HG03045 (cell line): Measurements from ENCODE around the gene CCHCR1.

Experiments
- ATAC-seq: cut with Tn5 transposase; IDR thresholded peaks from one replicate; pipeline ENCODE4 v1.9.1; 2021; ENCODE audit warnings: mild to moderate bottlenecking, moderate library complexity; ENCODE audit not compliant: unreplicated experiment

CCHCR1 gene

DNA sequence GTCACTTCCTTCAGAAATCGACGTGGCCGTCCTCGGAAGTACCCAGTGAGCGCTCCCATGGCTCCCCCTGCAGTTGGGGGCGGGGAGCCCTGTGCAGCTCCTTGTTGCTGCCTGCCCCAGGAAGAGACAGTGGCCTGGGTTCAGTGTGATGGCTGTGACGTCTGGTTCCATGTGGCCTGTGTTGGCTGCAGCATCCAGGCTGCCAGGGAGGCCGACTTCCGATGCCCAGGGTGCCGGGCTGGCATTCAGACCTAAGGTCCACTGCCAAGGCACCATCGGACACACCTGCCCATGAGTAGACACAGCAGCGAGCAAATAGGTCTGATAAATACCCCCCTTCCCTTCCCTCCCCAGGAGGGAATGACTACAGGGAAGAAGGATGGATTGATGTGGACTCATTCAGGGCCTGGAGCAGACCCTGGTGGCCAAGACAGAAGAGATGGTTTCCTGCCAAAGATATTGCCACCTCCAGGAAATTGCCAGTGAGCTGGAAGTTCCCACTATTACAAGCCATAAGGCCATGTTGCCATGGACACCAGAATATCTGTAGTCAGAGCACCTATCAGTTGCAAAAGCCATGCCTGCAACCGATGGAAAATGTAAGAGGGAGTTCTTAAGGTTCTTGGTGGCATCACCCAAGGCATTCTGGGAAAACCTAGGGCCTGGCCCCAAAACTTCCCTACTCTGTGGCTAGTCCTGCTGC, 5.0 kb upstream of the CCHCR1 start:
- ATAC-seq = no peak

DNA sequence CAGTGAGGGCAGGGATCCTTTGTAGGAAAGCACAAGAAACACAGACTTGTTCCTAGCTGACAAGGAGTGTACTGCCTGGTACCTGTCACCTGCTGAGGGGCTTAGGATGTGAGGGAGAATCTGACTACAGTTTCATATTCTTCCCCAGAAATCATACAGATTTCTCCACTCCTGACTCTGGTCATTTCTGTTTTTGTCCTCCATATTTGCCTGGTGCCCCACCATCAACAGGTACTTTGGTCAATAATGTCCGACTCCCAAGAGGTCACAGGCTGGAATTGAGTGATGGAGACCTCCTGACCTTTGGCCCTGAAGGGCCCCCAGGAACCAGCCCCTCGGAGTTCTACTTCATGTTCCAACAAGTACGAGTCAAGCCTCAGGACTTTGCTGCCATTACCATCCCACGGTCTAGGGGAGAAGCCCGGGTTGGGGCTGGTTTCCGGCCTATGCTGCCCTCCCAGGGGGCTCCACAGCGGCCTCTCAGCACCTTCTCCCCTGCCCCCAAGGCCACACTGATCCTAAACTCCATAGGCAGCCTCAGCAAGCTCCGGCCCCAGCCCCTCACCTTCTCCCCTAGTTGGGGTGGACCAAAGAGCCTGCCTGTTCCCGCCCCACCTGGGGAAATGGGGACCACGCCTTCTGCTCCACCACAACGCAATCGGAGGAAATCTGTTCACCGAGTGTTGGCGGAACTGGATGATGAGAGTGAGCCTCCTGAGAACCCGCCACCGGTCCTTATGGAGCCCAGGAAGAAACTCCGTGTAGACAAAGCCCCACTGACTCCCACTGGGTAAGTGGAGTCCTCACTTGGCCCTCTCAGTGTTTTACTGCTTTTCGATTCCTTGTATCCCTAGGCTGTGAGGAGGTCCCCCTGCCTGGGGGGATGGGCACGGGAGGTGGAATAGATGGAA, 3.9 kb upstream of the CCHCR1 start:
- ATAC-seq = no peak

DNA sequence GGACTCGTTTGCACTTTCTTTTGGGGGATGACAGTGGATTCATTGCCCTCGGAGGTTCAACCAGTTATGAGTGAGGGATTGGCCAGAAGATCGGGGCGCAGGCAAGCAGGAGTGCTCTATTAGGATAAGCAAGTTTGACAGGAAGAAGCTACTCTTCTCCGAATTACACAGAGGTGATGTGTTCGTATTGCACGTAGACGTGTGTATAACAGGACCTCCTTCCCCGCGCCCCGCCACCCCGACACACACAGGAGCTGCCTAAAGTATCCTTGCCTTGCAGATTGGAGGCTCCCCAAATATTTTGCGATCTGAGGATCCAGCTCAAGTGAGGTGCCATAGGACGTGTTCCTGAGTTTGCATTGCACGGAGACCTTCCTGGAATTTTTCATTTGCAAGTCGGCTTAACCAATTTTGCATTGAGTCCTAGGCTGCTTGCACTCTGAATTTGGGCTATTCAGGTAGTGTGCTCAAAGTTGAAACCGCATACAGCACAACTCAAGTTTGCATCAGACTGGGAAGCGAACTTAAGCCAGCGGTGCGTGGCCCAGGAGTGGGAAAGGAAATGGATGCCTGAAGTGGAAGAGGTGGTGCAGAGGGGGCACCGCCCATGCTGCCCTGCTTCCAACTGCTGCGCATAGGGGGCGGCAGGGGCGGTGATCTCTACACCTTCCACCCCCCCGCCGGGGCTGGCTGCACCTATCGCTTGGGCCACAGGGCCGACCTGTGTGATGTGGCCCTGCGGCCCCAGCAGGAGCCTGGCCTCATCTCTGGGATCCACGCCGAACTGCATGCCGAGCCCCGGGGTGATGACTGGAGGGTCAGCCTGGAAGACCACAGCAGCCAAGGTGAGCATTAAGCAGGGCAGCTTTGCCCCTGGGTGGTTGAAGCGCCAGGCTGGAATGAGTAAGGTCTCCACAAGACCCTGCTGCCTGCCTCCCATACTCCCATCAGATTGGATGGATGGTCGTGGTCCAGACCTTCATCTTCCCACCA, 1.6 kb upstream of the CCHCR1 start:
- ATAC-seq = no peak

DNA sequence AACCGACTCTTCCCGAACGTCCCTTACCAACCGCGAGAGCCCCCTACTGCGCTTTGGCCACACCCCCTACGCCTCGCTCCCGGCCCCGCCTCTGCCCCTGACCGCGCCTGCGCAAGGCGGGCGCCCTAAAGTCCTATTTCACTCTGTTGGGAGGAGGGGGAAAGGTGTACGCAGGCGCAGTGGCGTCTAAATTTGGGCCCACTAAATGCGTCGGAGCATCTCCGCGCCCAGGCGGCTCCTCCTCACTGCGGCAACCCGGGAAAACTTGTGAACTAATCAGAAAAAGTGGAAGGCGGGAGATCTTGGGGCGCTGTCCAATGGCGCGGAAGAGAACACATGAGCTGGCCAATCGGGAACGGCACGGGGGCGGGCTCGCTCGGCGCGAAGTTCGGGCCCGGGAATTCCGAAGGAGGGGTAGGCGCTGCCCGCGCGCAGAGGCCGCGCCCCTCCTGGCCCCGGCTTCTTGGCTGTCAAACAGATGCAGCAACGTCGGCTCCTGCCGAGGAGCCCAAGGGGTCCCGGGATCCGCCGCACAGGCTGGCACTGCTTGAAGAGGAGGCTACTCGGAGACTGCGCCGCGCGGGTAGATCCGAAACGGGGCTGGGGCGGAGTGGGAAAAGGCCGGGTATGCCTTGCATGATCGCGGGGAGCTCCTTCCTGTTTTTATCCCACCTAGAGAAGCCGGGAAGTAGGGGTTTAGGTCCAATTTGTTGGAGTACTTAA, 699 bp upstream of the CCHCR1 start, which contains the start of gene TCF19:
Gene TCF19 (plus strand): TSS at position 450 of the 723 bp plus-strand sequence. CDS start 881 bp downstream, outside the sequence.
- ATAC-seq = peak; percentile 84

DNA sequence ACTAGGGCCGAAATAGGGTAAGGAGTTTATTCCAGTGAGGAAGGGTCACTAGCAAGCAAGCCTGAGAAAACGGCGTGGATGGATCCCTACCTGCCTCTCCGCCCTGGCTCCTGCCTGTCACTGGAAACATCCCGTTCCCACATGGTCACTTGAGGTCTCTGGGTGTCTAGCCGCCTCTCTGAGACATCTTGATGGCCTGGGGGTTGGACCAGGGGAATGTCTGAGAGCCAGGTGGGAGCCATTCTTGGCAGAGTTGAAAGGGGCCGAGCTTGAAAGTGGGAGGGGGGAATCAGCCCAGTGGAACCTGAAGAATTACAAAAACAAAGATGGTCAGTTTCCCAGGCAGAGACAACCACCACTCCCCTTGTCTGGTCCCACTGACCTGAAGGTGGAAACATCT, 961 bp downstream of the CCHCR1 start:
- no peak for ATAC-seq

DNA sequence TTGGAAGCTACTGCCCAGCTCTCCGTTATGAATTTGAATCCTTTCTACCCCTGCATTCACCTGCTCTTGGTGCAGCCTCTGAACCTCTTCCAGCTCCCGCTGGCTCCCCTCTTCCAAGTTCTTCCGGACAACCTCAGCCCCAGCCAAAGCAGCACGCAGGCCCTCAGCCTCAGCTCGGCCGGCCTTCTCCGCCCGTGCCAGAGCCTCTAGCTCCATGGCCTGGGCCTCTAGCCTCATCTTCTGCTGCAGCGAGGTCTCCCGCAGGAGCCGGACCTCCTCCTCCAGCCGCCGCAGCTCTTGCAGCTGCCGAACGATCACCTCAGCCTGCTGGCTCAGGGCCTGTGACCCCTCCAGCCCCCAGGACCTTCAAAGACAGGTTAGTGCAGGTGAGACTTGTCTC, 3.2 kb downstream of the CCHCR1 start:
- ATAC-seq = no peak

DNA sequence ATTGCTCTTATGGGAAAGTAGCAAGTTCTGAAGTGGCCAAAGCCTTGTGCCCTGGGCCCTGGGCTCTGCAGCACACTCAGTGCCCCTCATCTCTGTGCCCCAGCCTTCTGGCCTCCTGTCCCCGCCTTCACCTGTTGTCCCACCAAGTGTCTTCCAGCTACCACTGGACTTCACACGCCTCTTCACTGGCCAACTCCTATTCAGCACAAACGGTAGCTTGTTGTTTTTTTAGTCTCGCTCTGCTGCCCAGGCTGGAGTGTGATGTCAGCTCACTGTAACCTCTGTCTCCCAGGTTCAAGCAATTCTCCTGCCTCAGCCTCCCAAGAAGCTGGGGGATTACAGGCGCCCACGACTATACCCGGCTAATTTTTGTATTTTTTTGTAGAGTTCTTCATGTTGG, 4.8 kb downstream of the CCHCR1 start:
- ATAC-seq = no peak

DNA sequence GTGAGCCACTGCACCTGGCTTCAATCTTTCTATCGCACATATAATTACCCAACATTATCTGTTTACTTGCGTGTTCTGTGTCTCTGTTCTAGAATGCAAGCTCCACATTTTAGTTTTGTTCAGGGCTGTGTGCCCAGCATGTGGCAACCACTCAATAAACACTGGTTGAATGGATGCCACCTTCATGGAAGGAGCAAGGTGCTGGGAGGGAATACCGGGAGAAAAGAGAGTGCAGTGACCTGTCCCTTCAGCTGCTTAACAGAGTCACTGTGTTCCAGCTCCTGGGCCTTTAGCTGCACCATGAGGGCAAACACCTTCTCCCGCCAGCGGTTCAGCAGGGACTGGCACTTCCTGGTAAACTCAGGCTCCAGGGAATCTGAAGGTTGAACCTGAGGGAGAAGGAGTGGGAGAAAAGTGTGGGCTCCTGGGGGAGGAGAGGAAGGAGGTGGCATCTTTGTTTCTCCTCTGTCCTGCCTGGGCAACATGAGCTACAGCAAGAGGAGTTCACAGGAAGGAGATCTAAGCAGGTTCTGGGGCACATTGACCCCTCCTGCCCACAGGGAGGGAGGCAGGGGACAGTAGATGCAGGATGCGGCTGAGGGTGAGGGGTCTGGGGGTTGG, 7.7 kb downstream of the CCHCR1 start:
- ATAC-seq = no peak

DNA sequence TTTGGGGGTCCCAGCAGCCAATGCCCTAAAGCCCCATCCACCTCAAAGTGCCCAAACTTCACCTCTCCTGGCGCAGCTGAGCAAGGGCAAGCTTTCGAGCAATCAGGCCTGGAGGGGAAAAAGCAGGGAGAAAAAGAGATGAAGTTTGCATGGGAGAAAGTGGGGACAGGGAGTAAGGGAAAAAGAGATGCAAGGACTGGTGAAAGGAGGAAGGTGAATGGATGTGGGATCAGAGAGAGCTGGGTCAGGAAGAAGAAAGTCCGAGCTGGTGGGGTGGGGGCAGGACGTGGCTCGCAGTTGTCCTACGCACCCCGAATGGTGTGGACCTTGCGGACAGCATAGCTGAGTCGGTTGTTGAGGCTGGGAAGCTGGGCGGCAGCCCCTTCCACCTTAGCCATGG, 12.2 kb downstream of the CCHCR1 start:
- ATAC-seq = no peak

DNA sequence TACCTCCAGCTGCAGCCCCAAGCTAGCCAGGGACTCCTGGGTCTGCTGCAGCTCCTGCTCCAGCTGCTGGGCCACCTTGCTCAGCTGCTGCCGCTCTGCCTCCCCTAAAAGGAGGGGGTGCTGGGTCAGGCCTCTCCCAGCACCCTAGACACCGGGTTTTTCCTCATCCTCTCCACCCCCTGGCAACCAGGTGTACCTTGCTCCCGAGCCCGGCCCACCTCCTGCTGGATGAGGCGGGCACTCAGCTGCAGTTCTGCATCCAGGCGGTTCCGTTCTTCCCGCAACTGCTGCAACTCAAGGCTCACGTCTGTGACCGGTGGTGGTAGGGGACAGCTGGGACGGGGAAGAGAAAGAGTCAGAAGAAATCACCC, 12.6 kb downstream of the CCHCR1 start:
- ATAC-seq = no peak

DNA sequence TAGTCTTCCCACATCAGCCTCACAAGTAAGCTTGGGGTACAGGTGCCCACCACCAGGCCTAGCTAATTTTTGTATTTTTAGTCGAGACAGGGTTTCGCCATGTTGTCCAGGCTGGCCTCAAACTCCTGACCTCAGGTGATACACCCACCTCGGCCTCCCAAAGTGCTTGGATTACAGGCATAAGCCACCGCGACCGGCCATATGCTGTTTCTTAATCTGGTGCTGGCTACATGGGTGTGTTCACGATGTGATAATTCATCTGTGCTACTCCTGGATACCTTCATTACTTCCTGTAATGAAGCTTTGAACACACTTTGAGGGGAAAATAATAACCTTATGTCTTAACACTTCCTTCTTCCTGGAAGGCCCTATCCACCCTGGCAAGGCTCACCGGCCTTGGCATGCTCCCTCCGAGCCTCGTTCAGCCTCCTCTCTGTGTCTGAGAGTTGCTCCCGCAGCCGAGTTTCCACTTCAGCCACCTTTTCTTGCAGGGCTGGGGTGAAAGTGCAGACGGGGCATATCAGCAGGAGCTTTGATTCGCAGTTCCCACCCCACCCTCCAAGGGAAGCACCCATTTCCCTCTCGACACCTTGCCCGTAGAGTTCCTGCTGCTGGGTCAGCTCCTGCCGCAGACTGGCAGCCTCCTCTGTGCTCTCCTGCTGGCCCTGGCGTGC, 13.2 kb downstream of the CCHCR1 start:
- no peak for ATAC-seq

DNA sequence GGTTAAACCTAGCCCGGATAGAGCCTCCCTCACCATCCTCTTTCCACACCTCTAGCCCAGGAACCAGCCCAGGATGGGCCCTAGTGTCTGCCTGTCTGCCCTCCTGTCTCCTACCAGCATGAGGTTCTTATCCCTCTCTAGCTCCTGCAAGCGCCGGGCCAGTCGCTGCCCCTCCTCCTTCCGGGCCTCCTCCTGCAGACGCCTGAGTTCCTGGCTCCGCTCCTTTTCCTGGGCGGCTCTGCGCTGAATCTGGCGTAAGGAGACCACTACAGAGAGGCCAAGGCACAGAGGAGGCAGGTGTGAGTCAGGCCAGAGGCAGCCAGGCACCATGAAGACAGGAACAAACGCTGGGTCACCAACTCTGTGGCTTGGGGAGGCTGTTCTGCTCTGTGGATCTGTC, 14.5 kb downstream of the CCHCR1 start:
- ATAC-seq = no peak

DNA sequence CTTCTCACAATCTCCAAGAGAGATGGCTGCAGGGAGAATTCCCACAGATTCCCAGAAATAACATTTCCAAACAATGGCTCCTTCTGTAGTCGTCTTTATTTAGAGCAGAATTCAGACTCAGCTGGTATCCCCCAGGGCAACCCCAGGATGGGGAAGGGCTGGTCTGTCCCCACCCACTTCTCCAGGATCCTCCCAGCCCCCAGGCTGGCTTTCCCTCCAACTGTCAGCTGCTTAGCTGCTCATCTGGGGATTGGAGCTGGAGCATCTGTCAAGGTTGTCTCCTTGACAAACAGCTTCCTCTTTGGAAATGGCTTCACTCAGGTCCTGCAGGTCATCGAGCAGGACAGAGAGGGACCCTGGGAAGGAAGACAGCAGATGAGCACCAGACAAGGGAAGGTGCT, 15.2 kb downstream of the CCHCR1 start:
- no peak for ATAC-seq

DNA sequence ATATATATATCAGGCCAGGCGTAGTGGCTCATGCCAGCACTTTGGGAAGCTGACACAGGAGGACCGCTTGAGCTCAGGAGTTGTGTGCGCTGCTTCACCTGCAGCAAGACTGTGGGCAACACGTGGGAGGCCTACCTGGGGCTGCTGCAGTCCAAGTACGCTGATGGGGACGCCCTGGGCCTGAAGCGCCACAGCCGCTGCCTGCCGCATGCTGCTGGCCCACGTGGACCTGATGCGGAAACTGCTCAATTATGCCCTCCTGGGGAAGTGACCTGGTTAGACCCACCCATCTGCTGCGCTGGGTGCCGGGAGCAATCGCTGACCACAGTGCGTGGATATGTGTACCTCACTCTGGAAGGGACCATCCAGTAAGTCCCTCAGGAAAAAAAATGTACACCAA, 17.0 kb downstream of the CCHCR1 start:
- no peak for ATAC-seq

DNA sequence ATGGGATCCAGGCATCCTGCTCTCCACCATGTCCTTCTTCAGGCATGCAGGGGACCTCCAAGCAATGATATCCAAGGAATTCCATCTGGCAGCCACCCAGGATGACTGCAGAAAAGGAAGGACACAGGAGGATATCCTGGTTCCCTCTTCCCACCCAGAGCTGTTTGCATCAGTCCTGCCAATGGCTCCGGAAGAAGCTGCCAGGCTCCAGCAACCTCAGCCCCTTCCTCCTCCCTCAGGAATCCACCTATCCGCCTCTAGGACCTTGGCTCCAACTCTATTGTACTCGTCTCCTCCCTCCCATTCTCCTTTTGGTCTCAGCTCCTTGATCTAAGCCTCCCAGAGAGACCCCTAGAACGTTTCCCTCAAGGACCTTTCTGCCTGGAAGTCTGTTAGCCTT, 18.0 kb downstream of the CCHCR1 start:
- ATAC-seq = no peak

DNA sequence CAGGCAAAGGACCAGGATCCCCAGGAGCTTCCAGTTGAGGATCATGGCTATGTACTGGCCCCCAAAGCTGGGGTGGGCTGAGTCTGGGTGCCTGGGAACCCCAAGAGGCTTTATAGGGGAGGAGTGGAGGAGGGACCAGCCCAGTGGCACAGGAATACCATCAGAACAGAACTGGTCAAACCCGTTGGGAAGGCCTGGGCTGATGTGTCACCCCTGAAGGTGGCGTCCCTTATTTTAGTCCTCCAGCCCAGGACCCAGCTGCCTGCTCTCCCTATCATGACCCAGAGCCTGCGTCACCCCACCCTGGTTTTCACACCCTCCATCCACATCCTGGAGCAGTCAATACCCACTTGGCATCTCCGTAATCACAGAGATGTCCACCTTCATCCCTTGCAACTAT, 18.6 kb downstream of the CCHCR1 start, which contains the start of gene PSORS1C2:
Gene PSORS1C2 (minus strand): TSS at position 85 of the 400 bp plus-strand sequence. CDS start 40 bp downstream, at position 45.
- no peak for ATAC-seq

DNA sequence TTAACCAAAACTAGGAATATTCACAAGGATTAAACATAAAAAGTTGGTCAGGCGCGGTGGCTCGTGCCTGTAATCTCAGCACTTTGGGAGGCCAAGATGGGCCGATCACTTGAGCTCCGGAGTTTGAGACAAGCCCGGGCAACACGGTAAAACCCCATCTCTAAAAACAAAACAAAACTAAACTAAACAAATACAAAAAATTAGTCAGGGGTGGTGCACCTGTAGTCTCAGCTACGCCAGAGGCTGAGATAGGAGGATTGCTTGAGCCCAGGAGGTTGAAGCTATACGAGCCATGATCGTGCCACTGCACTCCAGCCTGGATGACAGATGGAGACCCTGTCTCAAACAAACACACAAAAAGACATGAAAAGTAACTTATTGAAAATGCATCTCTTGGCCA, 21.9 kb downstream of the CCHCR1 start:
- ATAC-seq = no peak

DNA sequence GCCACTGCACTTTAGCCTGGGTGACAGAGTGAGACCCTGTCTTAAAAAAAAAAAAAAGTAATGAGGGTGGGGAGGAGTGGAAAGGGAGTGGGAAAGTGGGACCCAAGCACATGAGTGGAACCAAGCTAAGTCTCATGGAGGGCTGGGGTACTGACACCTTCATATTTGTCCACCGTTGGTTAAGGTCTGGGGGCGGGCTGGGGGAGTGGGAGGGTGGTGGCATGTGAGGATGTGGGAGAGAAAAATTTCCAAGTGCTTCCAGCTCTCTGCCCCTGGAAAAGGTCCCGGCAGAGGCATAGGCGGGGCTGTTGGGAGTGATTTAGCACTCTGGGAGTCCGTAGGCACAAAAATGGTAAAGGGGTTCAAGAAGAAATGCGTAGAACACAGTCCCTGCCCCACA, 24.8 kb downstream of the CCHCR1 start:
- ATAC-seq = no peak

DNA sequence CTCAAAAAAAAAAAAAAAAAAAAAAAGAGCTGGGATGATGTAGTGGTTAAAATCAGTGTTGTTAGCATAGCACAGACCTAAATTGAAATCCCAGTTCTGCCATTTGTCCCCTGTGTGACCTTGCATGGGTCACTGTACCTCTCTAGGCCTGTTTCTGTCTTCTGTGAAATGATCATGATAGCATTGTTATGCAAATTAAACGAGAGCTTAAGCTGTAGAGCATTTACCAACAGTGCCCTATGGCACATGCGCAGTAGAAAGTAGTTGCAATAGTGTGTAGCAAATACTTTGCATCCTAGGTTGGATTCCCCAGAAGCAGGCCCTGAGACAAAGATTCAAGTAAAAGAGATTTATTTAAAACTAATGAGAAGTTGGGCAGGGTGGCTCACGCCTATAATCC, 26.0 kb downstream of the CCHCR1 start:
- no peak for ATAC-seq
